Ishikawa (cell line): ENCODE results near the gene TP53AIP1.

Experiments
- CREB1 ChIP-seq: IDR thresholded peaks from 2 replicates; pipeline ENCODE4 v1.6.1; 2012; ENCODE audit warnings: low read depth
- EP300 ChIP-seq: IDR thresholded peaks from 2 replicates; pipeline ENCODE4 v1.6.1; 2012; ENCODE audit warnings: borderline replicate concordance
- FOXM1 ChIP-seq: IDR thresholded peaks from 2 replicates; pipeline ENCODE4 v1.6.1; 2012; ENCODE audit warnings: low read depth, borderline replicate concordance
- NFIC ChIP-seq: IDR thresholded peaks from 2 replicates; pipeline ENCODE4 v1.6.1; 2012
- RAD21 ChIP-seq: IDR thresholded peaks from 2 replicates; pipeline ENCODE4 v1.6.1; 2012; ENCODE audit warnings: low read depth
- REST ChIP-seq: IDR thresholded peaks from 2 replicates; pipeline ENCODE4 v1.6.1; 2012; ENCODE audit warnings: low read depth, mild to moderate bottlenecking
- TF ChIP-seq, protein P1 (sequence below): IDR thresholded peaks from 2 replicates; pipeline ENCODE4 v1.6.1; 2012

DNA sequence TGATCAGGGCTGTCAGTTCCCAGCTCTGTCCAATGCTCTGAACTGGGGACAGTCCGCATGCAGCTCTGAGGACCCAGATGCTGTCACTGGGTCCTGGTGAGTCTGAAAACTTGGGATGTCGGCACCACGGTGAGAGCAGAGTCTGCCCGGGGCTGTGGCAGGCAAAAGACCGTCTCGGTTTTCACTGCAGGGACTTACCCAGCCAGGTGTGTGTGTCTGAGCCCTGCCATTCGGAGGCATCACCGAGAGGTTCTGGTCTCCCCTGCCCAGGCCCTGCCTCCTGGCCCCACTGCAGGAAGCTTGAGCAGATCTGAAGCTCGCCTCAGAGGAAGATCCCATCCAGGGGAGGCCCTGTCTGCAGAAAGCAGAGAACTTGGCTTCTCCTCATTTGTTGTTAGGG lies 5.2 kb downstream of the TP53AIP1 start:
- TF ChIP-seq CREB1, result no peak
- TF ChIP-seq FOXM1, result no peak
- TF ChIP-seq RAD21, result no peak
- TF ChIP-seq EP300, result no peak
- TF ChIP-seq REST, result no peak
- no peak for TF ChIP-seq NFIC
- TF ChIP-seq, protein P1, sequence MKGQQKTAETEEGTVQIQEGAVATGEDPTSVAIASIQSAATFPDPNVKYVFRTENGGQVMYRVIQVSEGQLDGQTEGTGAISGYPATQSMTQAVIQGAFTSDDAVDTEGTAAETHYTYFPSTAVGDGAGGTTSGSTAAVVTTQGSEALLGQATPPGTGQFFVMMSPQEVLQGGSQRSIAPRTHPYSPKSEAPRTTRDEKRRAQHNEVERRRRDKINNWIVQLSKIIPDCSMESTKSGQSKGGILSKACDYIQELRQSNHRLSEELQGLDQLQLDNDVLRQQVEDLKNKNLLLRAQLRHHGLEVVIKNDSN, result no peak
